K562 (cell line): ENCODE measurements around the gene RABGAP1L. TPM values are rescaled to one million over a fixed set of nuclear protein-coding genes. Genes with fewer than 3 reads are reported as not detected.

Experiments used
- ATAC-seq: fragments of 200-7000 bp; cut with Tn5 transposase; 3 replicates; pipeline ENCODE4 v1.9.1; 2020; ENCODE audit warnings: moderate library complexity
- BruUV-seq: library from RNA; stranded (reverse); fragments of 400-500 nt; replicated peaks from 2 replicates; lab custom pipeline; 2021; lab: Mats Ljungman, UMichigan
- CTCF ChIA-PET: fragments of 300-600 bp; formaldehyde crosslinking; extraction: SDS; loops from one replicate; lab custom pipeline; 2021; ENCODE audit warnings: low intra/inter-chr PET ratio; lab: Yijun Ruan, JAX
- POLR2A ChIA-PET: fragments of 300-600, 350-650 bp; sonication (Branson Sonifier 250); formaldehyde crosslinking; extraction: SDS; loops from one replicate; lab custom pipeline; 2021; ENCODE audit warnings: antibody characterized with exemption, inconsistent platforms; lab: Yijun Ruan, JAX
- DNase-seq, 4 experiments: peaks; one replicate each; pipeline versions ENCODE4 v3.0.0 to v3.0.0-alpha.2; 2011 to 2018; ENCODE audit warnings: low spot score in 3 of 4, mixed read lengths in 3 of 4; ENCODE audit errors: extremely low read depth in 1 of 4
- FAIRE-seq: peaks from 2 replicates; lab custom pipeline; 2011; peaks lifted over from hg19 to GRCh38; lab: Jason Lieb, UNC
- H2AFZ ChIP-seq: 2 replicates; pipeline ENCODE4 v1.6.0; 2011; ENCODE audit warnings: low read depth, low read length, control low read depth, inconsistent platforms
- H3K27ac ChIP-seq: fragments of 200-600 bp; 3 replicates; pipeline ENCODE4 v1.8.0; 2011; ENCODE audit warnings: low read depth, mild to moderate bottlenecking, control low read depth, inconsistent platforms, low read length, moderate library complexity, mixed read lengths; ENCODE audit errors: extremely low read depth
- H3K27me3 ChIP-seq, 2 experiments: fragments of 300-600 bp in 1 of 2; 2 replicates in 1 of 2; 3 replicates in 1 of 2; pipeline versions ENCODE4 v1.6.0 to v1.8.0; 2011; ENCODE audit warnings: inconsistent platforms in 2 of 2, low read length in 2 of 2, mild to moderate bottlenecking in 1 of 2, mixed read lengths in 1 of 2, moderate library complexity in 1 of 2; ENCODE audit not compliant: control insufficient read depth in 2 of 2, insufficient read depth in 2 of 2
- H3K36me3 ChIP-seq: fragments of 300-600 bp; 3 replicates; pipeline ENCODE4 v1.8.0; 2011; ENCODE audit warnings: mild to moderate bottlenecking, low read length, inconsistent platforms; ENCODE audit not compliant: control insufficient read depth, insufficient read depth
- H3K4me1 ChIP-seq, 2 experiments: fragments of 200-600 bp in 1 of 2; replicated peaks in 1 of 2; 2 replicates in 1 of 2; 3 replicates in 1 of 2; pipeline versions ENCODE4 v1.5.1 to v1.8.0; 2011; ENCODE audit warnings: inconsistent platforms in 2 of 2, low read length in 2 of 2, mild to moderate bottlenecking in 1 of 2, mixed read lengths in 1 of 2, moderate library complexity in 1 of 2; ENCODE audit not compliant: control insufficient read depth in 2 of 2, insufficient read depth in 2 of 2
- H3K4me2 ChIP-seq: 2 replicates; pipeline ENCODE4 v1.6.1; 2011; ENCODE audit warnings: low read length, control low read depth, inconsistent platforms, mixed read lengths; ENCODE audit not compliant: insufficient read depth
- H3K4me3 ChIP-seq: fragments of 200-600 bp; sonication (generic), shearing (Covaris generic); 2 replicates; pipeline ENCODE4 v1.5.1; 2016; ENCODE audit warnings: control low read depth, inconsistent platforms
- H3K79me2 ChIP-seq: fragments of 200-600 bp; 3 replicates; pipeline ENCODE4 v1.8.0; 2011; ENCODE audit warnings: low read length, inconsistent platforms; ENCODE audit not compliant: control insufficient read depth, insufficient read depth
- H3K9ac ChIP-seq, 2 experiments: 2 replicates each; pipeline versions ENCODE4 v1.6.0 to v1.6.1; 2011; ENCODE audit warnings: low read depth in 2 of 2, low read length in 2 of 2, control low read depth in 1 of 2, inconsistent platforms in 1 of 2, mild to moderate bottlenecking in 1 of 2, mixed read lengths in 1 of 2; ENCODE audit not compliant: insufficient read depth in 1 of 2
- H3K9me1 ChIP-seq: one replicate; pipeline ENCODE4 v1.6.0; 2011; ENCODE audit warnings: inconsistent platforms, mild to moderate bottlenecking, low read length, moderate library complexity; ENCODE audit not compliant: control insufficient read depth, insufficient read depth
- H3K9me3 ChIP-seq: replicated peaks from 2 replicates; pipeline ENCODE4 v1.5.1; 2011; ENCODE audit warnings: low read depth, low read length, inconsistent platforms; ENCODE audit not compliant: control insufficient read depth, insufficient read depth
- H4K20me1 ChIP-seq: replicated peaks from 2 replicates; pipeline ENCODE4 v1.6.1; 2011; ENCODE audit warnings: low read length, inconsistent platforms, mixed read lengths; ENCODE audit not compliant: control insufficient read depth, insufficient read depth
- ARID1B ChIP-seq: fragments of 450-650 bp; IDR thresholded peaks from 2 replicates; pipeline ENCODE4 v1.6.1; 2016; ENCODE audit warnings: antibody characterized with exemption, mild to moderate bottlenecking, inconsistent platforms
- CBFA2T2 ChIP-seq: fragments of 450-650 bp; conservative IDR thresholded peaks from 2 replicates; pipeline ENCODE4 v1.6.1; 2017; ENCODE audit warnings: mild to moderate bottlenecking
- CBFA2T3 ChIP-seq: fragments of 450-650 bp; IDR thresholded peaks from 2 replicates; pipeline ENCODE4 v1.6.1; 2017
- CXXC5 ChIP-seq: fragments of 250-450 bp; sonication (Bioruptor Pico); IDR thresholded peaks from 2 replicates; pipeline ENCODE4 v1.8.0; 2022; ENCODE audit warnings: inconsistent platforms, mild to moderate bottlenecking, moderate library complexity
- GATA2 ChIP-seq: sonication (generic); formaldehyde crosslinking; IDR thresholded peaks from 2 replicates; pipeline ENCODE4 v1.4.0; 2020; ENCODE audit warnings: mild to moderate bottlenecking, missing genetic modification reagents
- KDM1A ChIP-seq, 2 experiments: fragments of 450-650 bp; IDR thresholded peaks; 2 replicates each; pipeline ENCODE4 v1.6.1; 2016; ENCODE audit warnings: mild to moderate bottlenecking in 2 of 2
- MECOM ChIP-seq: fragments of 250-450 bp; sonication (Bioruptor Pico); IDR thresholded peaks from 2 replicates; pipeline ENCODE4 v1.8.0; 2022; ENCODE audit warnings: inconsistent platforms
- SP2 ChIP-seq: IDR thresholded peaks from 2 replicates; pipeline ENCODE4 v1.6.1; 2011; ENCODE audit warnings: mild to moderate bottlenecking, low read depth, low read length, moderate library complexity; ENCODE audit not compliant: poor library complexity, severe bottlenecking; ENCODE audit errors: extremely low read depth
- TEAD4 ChIP-seq, 2 experiments: sonication (generic) in 1 of 2; formaldehyde crosslinking in 1 of 2; IDR thresholded peaks; 2 replicates each; pipeline versions ENCODE4 v1.6.1 to v1.8.0; 2012 to 2022; ENCODE audit warnings: borderline replicate concordance in 1 of 2, inconsistent platforms in 1 of 2, low read length in 1 of 2, mild to moderate bottlenecking in 1 of 2, missing genetic modification reagents in 1 of 2
- WGBS: fragments of 100-300 bp; shearing (Covaris generic); methylation state at CpG from one replicate; pipeline ENCODE4 v1.1.6; 2016; ENCODE audit warnings: low coverage, mixed read lengths; ENCODE audit not compliant: insufficient coverage; ENCODE audit errors: missing lambda C conversion rate; 5-methylcytosine and 5-hydroxymethylcytosine counted together
- in situ Hi-C: fragments of 300-500 bp; cut with MboI; formaldehyde crosslinking; loops from 4 replicates; pipeline ENCODE4 v1.15.0; 2018; ENCODE audit warnings: inconsistent platforms, mixed read lengths
- intact Hi-C: fragments of 100-400 bp; cut with micrococcal nuclease; formaldehyde crosslinking; loops from 2 replicates; pipeline ENCODE4 v1.14.2; 2022
- polyA plus RNA-seq, 8 experiments: library from polyadenylated mRNA; depleted of rRNA in 4 of 8; stranded (reverse) in 5 of 8; unstranded in 3 of 8; fragments of >200 nt; fragmentation: Nextera tagmentation in 2 of 8; fragmentation: Illumina TruSeq in 1 of 8; extraction: Ambion mirVana in 2 of 8; extraction: Trizol in 1 of 8; gene quantifications; 2 replicates each; pipeline versions ENCODE4 v1.2.1 to v1.2.3, GENCODE V29; 2011 to 2014; ENCODE audit warnings: inconsistent platforms in 1 of 8, missing spikeins in 1 of 8
- total RNA-seq, 7 experiments: library from RNA; depleted of rRNA in 6 of 7; stranded (reverse); fragments of >200 nt in 6 of 7; fragmentation: Illumina TruSeq in 2 of 7; extraction: Trizol in 2 of 7; gene quantifications; 2 replicates each; pipeline versions ENCODE4 v1.2.1 to v1.2.3, GENCODE V29; 2011 to 2021; ENCODE audit warnings: low replicate concordance in 1 of 7

Gene RABGAP1L
- total and polyA plus RNA-seq, 9 of the 15 experiments (the other 6 are each of a cell fraction or from before 2014, with no cell fraction given): 16.5 to 44.9 (median 26.7) TPM

DNA sequence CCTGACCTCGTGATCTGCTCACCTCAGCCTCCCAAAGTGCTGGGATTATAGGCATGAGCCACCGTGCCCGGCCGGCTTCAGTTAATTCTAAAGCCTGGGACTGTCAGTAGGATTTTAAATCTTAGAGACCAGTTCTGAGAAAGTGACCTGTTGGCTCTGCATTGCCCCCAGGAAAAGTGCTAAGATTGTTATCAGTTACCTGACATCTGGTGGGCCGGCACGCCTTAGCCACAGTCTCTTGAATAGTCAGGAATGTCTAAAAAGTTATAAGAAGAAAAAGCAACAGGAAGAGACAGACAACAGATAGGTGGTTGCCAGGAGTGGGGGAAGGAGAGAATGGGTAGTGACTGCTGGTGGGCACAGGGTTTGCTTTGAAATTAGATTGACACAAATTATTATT is 35.1 kb downstream of the RABGAP1L start:
- H2AFZ ChIP-seq: no peak overlapping the region
- POLR2A ChIA-PET: no interaction called here
- H3K36me3 ChIP-seq: no peaks in the 10 kb centered on the region; the same call in 2 of the 3 replicates
- H3K9me3 ChIP-seq: no peaks in the 10 kb centered on the region
- ATAC-seq: no peak; the same call in 2 of the 3 replicates
- no peaks in the 10 kb centered on the region for H3K27me3 ChIP-seq
- no peaks in the 10 kb centered on the region for H3K9me1 ChIP-seq
- peak; percentile 42 for FAIRE-seq
- no peak overlapping the region for H3K27ac ChIP-seq
- H4K20me1 ChIP-seq: no peaks in the 10 kb centered on the region
- WGBS: 28% methylated on average over 6 of the region's 6 CpGs
- peaks cover 3 to 6% of the 10 kb centered on the region in 2 experiments; a peak in 2 of 5 replicates for H3K4me1 ChIP-seq
- TF ChIP-seq CXXC5 (CRISPR knock-in tag) (0 out of 2 replicates have a peak, but pooled peaks have one; percentile 22), CBFA2T3 (peak; percentile 30), MECOM (no peak), ARID1B (peak; percentile 24; the same call in 1 of the 2 replicates), GATA2 (CRISPR knock-in tag) (peak; percentile 57; the same call in 1 of the 2 replicates), SP2 (no peak), CBFA2T2 (0 out of 2 replicates have a peak, but pooled peaks have one; percentile 11), TEAD4 (IDR thresholded peaks at IDR 0.05; ENCODE audit: low read length) (peak; percentile 42; the same call in 1 of the 2 replicates), TEAD4 (CRISPR knock-in tag; IDR thresholded peaks at IDR 0.05; ENCODE audit: borderline replicate concordance) (no peak), KDM1A (IDR thresholded peaks at IDR 0.05) (0 out of 4 replicates have a peak, but pooled peaks of 1 of the 2 experiments have one; percentile 15)
- TF ChIP-seq, all 486 proteins: peak for 7
- H3K79me2 ChIP-seq: peaks cover 38% of the 10 kb centered on the region
- CTCF ChIA-PET: no interaction called here
- in situ Hi-C loops: no loop called here
- H3K4me3 ChIP-seq: no peak overlapping the region
- DNase-seq: peak in 2 of 4 experiments; percentile 22 to 42
- intact Hi-C loops: loop anchor here (1.0 kb wide), 1 partner anchor 70 kb away; no protein-coding TSS in a partner anchor
- no TSS peak for BruUV-seq
- H3K9ac ChIP-seq: no peak overlapping the region
- no peak overlapping the region for H3K4me2 ChIP-seq
